ENCODE data around the gene VPS16.
"Not testable (repeated sequence)": the region's sequence is repeated elsewhere in the genome, so short reads cannot be mapped to it uniquely, and the experiment has no call there.

Gene VPS16

DNA sequence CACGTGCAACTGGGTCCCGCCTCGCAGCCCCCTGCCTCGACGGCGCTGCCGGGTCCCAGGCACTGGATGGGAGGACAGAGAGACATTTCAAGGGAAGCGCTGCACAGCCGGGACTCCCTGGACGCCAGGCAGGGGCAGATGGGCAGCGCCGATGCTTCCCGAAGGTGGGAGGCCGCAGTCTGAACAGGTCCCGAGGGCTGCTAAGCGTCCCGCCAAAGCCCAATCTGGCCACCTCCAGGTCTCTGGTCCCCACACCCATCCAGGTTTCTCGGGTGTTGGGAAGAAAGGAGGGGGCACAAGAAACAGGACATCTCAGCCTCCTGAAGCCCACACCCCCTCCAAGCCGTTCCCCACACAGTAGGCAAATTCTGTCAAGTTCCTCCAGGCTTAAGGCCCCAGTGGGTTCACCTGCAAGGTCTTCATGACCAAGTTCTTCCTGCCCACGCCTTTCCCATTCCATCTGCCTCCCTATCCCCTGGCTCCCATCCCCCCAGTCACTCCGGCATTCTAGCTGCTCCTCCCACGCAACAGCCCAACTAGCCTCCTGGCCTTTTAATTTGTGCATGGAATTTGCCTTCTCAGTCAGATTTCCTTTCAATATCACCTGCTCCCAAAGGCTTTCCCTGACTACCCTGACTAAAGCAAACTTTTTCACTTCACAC, 34.7 kb upstream of the VPS16 start:
- Histone ChIP-seq H3K4me3 (replicated peaks; ENCODE audit: insufficient read depth, low read length) (no peak overlapping the region), H3K27me3 (ENCODE audit: insufficient read depth, poor library complexity, severe bottlenecking) (peaks cover 31% of the 10 kb centered on the region), H3K27ac (replicated peaks) (no peak overlapping the region)
- TF ChIP-seq GABPA (IDR thresholded peaks at IDR 0.05; ENCODE audit: low read depth) (no peak), POLR2AphosphoS5 (IDR thresholded peaks at IDR 0.05; ENCODE audit: low read depth) (no peak), SPI1 (IDR thresholded peaks at IDR 0.05; ENCODE audit: borderline replicate concordance, low read depth) (no peak)
- TF ChIP-seq, protein P1, sequence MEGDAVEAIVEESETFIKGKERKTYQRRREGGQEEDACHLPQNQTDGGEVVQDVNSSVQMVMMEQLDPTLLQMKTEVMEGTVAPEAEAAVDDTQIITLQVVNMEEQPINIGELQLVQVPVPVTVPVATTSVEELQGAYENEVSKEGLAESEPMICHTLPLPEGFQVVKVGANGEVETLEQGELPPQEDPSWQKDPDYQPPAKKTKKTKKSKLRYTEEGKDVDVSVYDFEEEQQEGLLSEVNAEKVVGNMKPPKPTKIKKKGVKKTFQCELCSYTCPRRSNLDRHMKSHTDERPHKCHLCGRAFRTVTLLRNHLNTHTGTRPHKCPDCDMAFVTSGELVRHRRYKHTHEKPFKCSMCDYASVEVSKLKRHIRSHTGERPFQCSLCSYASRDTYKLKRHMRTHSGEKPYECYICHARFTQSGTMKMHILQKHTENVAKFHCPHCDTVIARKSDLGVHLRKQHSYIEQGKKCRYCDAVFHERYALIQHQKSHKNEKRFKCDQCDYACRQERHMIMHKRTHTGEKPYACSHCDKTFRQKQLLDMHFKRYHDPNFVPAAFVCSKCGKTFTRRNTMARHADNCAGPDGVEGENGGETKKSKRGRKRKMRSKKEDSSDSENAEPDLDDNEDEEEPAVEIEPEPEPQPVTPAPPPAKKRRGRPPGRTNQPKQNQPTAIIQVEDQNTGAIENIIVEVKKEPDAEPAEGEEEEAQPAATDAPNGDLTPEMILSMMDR (IDR thresholded peaks at IDR 0.05; ENCODE audit: insufficient read depth, low read length), result no peak
- TF ChIP-seq, protein P2, sequence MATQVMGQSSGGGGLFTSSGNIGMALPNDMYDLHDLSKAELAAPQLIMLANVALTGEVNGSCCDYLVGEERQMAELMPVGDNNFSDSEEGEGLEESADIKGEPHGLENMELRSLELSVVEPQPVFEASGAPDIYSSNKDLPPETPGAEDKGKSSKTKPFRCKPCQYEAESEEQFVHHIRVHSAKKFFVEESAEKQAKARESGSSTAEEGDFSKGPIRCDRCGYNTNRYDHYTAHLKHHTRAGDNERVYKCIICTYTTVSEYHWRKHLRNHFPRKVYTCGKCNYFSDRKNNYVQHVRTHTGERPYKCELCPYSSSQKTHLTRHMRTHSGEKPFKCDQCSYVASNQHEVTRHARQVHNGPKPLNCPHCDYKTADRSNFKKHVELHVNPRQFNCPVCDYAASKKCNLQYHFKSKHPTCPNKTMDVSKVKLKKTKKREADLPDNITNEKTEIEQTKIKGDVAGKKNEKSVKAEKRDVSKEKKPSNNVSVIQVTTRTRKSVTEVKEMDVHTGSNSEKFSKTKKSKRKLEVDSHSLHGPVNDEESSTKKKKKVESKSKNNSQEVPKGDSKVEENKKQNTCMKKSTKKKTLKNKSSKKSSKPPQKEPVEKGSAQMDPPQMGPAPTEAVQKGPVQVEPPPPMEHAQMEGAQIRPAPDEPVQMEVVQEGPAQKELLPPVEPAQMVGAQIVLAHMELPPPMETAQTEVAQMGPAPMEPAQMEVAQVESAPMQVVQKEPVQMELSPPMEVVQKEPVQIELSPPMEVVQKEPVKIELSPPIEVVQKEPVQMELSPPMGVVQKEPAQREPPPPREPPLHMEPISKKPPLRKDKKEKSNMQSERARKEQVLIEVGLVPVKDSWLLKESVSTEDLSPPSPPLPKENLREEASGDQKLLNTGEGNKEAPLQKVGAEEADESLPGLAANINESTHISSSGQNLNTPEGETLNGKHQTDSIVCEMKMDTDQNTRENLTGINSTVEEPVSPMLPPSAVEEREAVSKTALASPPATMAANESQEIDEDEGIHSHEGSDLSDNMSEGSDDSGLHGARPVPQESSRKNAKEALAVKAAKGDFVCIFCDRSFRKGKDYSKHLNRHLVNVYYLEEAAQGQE (IDR thresholded peaks at IDR 0.05; ENCODE audit: insufficient replicate concordance, low read depth), result no peak
- no peak for DNase-seq (ENCODE audit: low read depth in 1 of 2, low spot score in 1 of 2)

DNA sequence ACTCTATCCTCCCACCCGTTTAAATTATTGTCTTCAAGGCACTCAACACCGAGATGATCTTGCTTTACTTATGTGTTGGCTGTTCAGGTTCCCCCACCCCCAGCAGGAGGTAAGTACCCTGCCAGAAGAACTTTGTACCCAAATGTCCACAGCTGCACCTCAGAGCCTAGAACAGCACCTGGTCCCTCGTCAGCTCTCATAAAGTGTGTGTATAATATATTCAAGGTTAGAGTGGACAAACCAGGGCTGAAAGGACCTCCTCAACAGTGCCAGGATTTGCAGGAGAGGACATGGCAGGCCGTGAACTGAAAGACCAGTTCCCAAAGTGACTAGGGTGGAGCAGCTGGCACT, 34.2 kb upstream of the VPS16 start:
- DNase-seq (ENCODE audit: low read depth in 1 of 2, low spot score in 1 of 2), result no peak
- TF ChIP-seq, protein P1 (IDR thresholded peaks at IDR 0.05; ENCODE audit: insufficient read depth, low read length), result no peak
- TF ChIP-seq, protein P2 (IDR thresholded peaks at IDR 0.05; ENCODE audit: insufficient replicate concordance, low read depth), result no peak
- TF ChIP-seq SPI1 (IDR thresholded peaks at IDR 0.05; ENCODE audit: borderline replicate concordance, low read depth), result no peak
- TF ChIP-seq POLR2AphosphoS5 (IDR thresholded peaks at IDR 0.05; ENCODE audit: low read depth), result no peak
- no peak for TF ChIP-seq GABPA (IDR thresholded peaks at IDR 0.05; ENCODE audit: low read depth)
- no peak overlapping the region for H3K4me3 ChIP-seq (replicated peaks; ENCODE audit: insufficient read depth, low read length)
- H3K27ac ChIP-seq (replicated peaks), result no peak overlapping the region
- peaks cover 32% of the 10 kb centered on the region for H3K27me3 ChIP-seq (ENCODE audit: insufficient read depth, poor library complexity, severe bottlenecking)

DNA sequence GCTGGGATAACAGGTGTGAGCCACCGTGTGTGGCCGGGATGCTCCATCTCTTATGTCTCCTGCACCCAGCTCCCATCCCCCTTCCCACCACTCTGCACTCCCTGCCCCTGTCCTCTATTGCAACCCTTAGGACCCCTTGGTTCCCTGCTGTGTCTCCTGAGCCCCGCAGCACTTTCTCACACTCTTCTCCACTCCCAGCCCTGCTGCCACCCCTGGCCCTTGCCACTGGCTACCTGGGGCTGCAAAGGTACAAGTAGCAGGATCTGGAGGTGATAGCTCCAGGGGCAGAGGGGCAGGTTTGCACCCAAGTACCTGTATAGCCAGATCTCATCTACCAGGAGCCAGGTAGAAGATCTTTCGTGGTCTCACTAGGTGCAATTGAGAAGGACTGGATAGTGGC, 33.5 kb upstream of the VPS16 start:
- DNase-seq (ENCODE audit: low read depth in 1 of 2, low spot score in 1 of 2), result no peak
- H3K27ac ChIP-seq (replicated peaks), result no peak overlapping the region
- H3K4me3 ChIP-seq (replicated peaks; ENCODE audit: insufficient read depth, low read length), result no peak overlapping the region
- H3K27me3 ChIP-seq (ENCODE audit: insufficient read depth, poor library complexity, severe bottlenecking), result peaks cover 32% of the 10 kb centered on the region
- TF ChIP-seq GABPA (IDR thresholded peaks at IDR 0.05; ENCODE audit: low read depth) (no peak), SPI1 (IDR thresholded peaks at IDR 0.05; ENCODE audit: borderline replicate concordance, low read depth) (no peak), POLR2AphosphoS5 (IDR thresholded peaks at IDR 0.05; ENCODE audit: low read depth) (no peak)
- TF ChIP-seq, protein P2 (IDR thresholded peaks at IDR 0.05; ENCODE audit: insufficient replicate concordance, low read depth), result no peak
- TF ChIP-seq, protein P1 (IDR thresholded peaks at IDR 0.05; ENCODE audit: insufficient read depth, low read length), result no peak

DNA sequence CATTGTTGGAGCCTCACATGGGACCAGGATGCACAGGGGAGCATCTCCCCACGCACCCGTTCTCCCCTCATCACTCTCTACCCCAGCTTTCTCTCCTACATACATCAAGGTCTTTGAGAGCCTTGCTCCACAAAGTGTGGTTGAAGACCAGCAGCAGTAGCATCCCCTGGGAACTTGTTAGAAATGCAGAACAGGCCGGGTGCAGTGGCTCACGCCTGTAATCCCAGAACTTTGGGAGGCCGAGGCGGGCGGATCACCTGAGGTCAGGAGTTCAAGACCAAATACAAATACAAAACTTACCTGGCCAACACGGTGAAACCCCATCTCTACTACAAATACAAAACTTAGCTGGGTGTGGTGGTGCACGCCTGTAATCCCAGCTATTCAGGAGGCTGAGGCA, 32.6 kb upstream of the VPS16 start:
- H3K27ac ChIP-seq (replicated peaks); H3K4me3 ChIP-seq (replicated peaks; ENCODE audit: insufficient read depth, low read length); DNase-seq (ENCODE audit: low read depth in 1 of 2, low spot score in 1 of 2): not testable (repeated sequence)
- H3K27me3 ChIP-seq (ENCODE audit: insufficient read depth, poor library complexity, severe bottlenecking), result peaks cover 32% of the 10 kb centered on the region
